K562 (cell line): ENCODE data around the gene ZC4H2. TPM values are rescaled to one million over a fixed set of nuclear protein-coding genes. Genes with fewer than 3 reads are reported as not detected.
A peak's percentile ranks its signal among the peaks of the same experiment; 100 is the strongest.

ENCODE experiments used
- ATAC-seq: fragments of 200-7000 bp; cut with Tn5 transposase; 3 replicates; pipeline ENCODE4 v1.9.1; 2020; ENCODE audit warnings: moderate library complexity
- Bru-seq: library from RNA; stranded (reverse); fragments of 400-500 nt; gene quantifications from one replicate; lab custom pipeline; 2021; lab: Mats Ljungman, UMichigan
- BruChase-seq, 2 experiments: library from RNA; stranded (reverse); fragments of 400-500 nt; gene quantifications; one replicate each; lab custom pipeline; 2021; lab: Mats Ljungman, UMichigan
- BruUV-seq: library from RNA; stranded (reverse); fragments of 400-500 nt; replicated peaks from 2 replicates; lab custom pipeline; 2021; lab: Mats Ljungman, UMichigan
- CTCF ChIA-PET: fragments of 300-600 bp; formaldehyde crosslinking; extraction: SDS; loops from one replicate; lab custom pipeline; 2021; ENCODE audit warnings: low intra/inter-chr PET ratio; lab: Yijun Ruan, JAX
- POLR2A ChIA-PET: fragments of 300-600, 350-650 bp; sonication (Branson Sonifier 250); formaldehyde crosslinking; extraction: SDS; loops from one replicate; lab custom pipeline; 2021; ENCODE audit warnings: antibody characterized with exemption, inconsistent platforms; lab: Yijun Ruan, JAX
- DNase-seq, 4 experiments: peaks; one replicate each; pipeline versions ENCODE4 v3.0.0 to v3.0.0-alpha.2; 2011 to 2018; ENCODE audit warnings: low spot score in 3 of 4, mixed read lengths in 3 of 4; ENCODE audit errors: extremely low read depth in 1 of 4
- FAIRE-seq: peaks from 2 replicates; lab custom pipeline; 2011; peaks lifted over from hg19 to GRCh38; lab: Jason Lieb, UNC
- H2AFZ ChIP-seq: 2 replicates; pipeline ENCODE4 v1.6.0; 2011; ENCODE audit warnings: low read depth, low read length, control low read depth, inconsistent platforms
- H3K27ac ChIP-seq: fragments of 200-600 bp; 3 replicates; pipeline ENCODE4 v1.8.0; 2011; ENCODE audit warnings: low read depth, mild to moderate bottlenecking, control low read depth, inconsistent platforms, low read length, moderate library complexity, mixed read lengths; ENCODE audit errors: extremely low read depth
- H3K27me3 ChIP-seq, 2 experiments: fragments of 300-600 bp in 1 of 2; 2 replicates in 1 of 2; 3 replicates in 1 of 2; pipeline versions ENCODE4 v1.6.0 to v1.8.0; 2011; ENCODE audit warnings: inconsistent platforms in 2 of 2, low read length in 2 of 2, mild to moderate bottlenecking in 1 of 2, mixed read lengths in 1 of 2, moderate library complexity in 1 of 2; ENCODE audit not compliant: control insufficient read depth in 2 of 2, insufficient read depth in 2 of 2
- H3K36me3 ChIP-seq: fragments of 300-600 bp; 3 replicates; pipeline ENCODE4 v1.8.0; 2011; ENCODE audit warnings: mild to moderate bottlenecking, low read length, inconsistent platforms; ENCODE audit not compliant: control insufficient read depth, insufficient read depth
- H3K4me1 ChIP-seq, 2 experiments: fragments of 200-600 bp in 1 of 2; replicated peaks in 1 of 2; 2 replicates in 1 of 2; 3 replicates in 1 of 2; pipeline versions ENCODE4 v1.5.1 to v1.8.0; 2011; ENCODE audit warnings: inconsistent platforms in 2 of 2, low read length in 2 of 2, mild to moderate bottlenecking in 1 of 2, mixed read lengths in 1 of 2, moderate library complexity in 1 of 2; ENCODE audit not compliant: control insufficient read depth in 2 of 2, insufficient read depth in 2 of 2
- H3K4me2 ChIP-seq: 2 replicates; pipeline ENCODE4 v1.6.1; 2011; ENCODE audit warnings: low read length, control low read depth, inconsistent platforms, mixed read lengths; ENCODE audit not compliant: insufficient read depth
- H3K4me3 ChIP-seq: fragments of 200-600 bp; sonication (generic), shearing (Covaris generic); 2 replicates; pipeline ENCODE4 v1.5.1; 2016; ENCODE audit warnings: control low read depth, inconsistent platforms
- H3K79me2 ChIP-seq: fragments of 200-600 bp; 3 replicates; pipeline ENCODE4 v1.8.0; 2011; ENCODE audit warnings: low read length, inconsistent platforms; ENCODE audit not compliant: control insufficient read depth, insufficient read depth
- H3K9ac ChIP-seq, 2 experiments: 2 replicates each; pipeline versions ENCODE4 v1.6.0 to v1.6.1; 2011; ENCODE audit warnings: low read depth in 2 of 2, low read length in 2 of 2, control low read depth in 1 of 2, inconsistent platforms in 1 of 2, mild to moderate bottlenecking in 1 of 2, mixed read lengths in 1 of 2; ENCODE audit not compliant: insufficient read depth in 1 of 2
- H3K9me1 ChIP-seq: one replicate; pipeline ENCODE4 v1.6.0; 2011; ENCODE audit warnings: inconsistent platforms, mild to moderate bottlenecking, low read length, moderate library complexity; ENCODE audit not compliant: control insufficient read depth, insufficient read depth
- H3K9me3 ChIP-seq: replicated peaks from 2 replicates; pipeline ENCODE4 v1.5.1; 2011; ENCODE audit warnings: low read depth, low read length, inconsistent platforms; ENCODE audit not compliant: control insufficient read depth, insufficient read depth
- H4K20me1 ChIP-seq: replicated peaks from 2 replicates; pipeline ENCODE4 v1.6.1; 2011; ENCODE audit warnings: low read length, inconsistent platforms, mixed read lengths; ENCODE audit not compliant: control insufficient read depth, insufficient read depth
- AFF1 ChIP-seq, 2 experiments: fragments of 450-650 bp; IDR thresholded peaks; 2 replicates each; pipeline ENCODE4 v1.6.1; 2018; ENCODE audit warnings: mild to moderate bottlenecking in 2 of 2, low read depth in 1 of 2; ENCODE audit not compliant: partially characterized antibody in 2 of 2
- AFF4 ChIP-seq: sonication (generic); formaldehyde crosslinking; IDR thresholded peaks from 2 replicates; pipeline ENCODE4 v1.8.0; 2023; ENCODE audit warnings: mild to moderate bottlenecking, missing genetic modification reagents
- CSDE1 ChIP-seq, 2 experiments: fragments of 450-650 bp; IDR thresholded peaks; 2 replicates each; pipeline ENCODE4 v1.6.1; 2016; ENCODE audit warnings: mild to moderate bottlenecking in 1 of 2
- ELF1 ChIP-seq: fragments of 200-800 bp; sonication (Bioruptor generic); IDR thresholded peaks from 2 replicates; pipeline ENCODE4 v1.6.1; 2016; ENCODE audit warnings: missing genetic modification characterization, missing compliant biosample characterization
- FOXP1 ChIP-seq: sonication (generic); formaldehyde crosslinking; IDR thresholded peaks from 2 replicates; pipeline ENCODE4 v1.8.0; 2022; ENCODE audit warnings: mild to moderate bottlenecking, missing genetic modification reagents
- HCFC1 ChIP-seq: IDR thresholded peaks from 2 replicates; pipeline ENCODE4 v1.6.1; 2012; ENCODE audit warnings: low read depth, low read length, improper control_type of control experiment
- HMG20B ChIP-seq: fragments of 250-450 bp; sonication (Bioruptor Pico); IDR thresholded peaks from 2 replicates; pipeline ENCODE4 v1.5.0; 2021; ENCODE audit warnings: mild to moderate bottlenecking
- MIER1 ChIP-seq: fragments of 450-650 bp; IDR thresholded peaks from 2 replicates; pipeline ENCODE4 v1.6.1; 2016; ENCODE audit warnings: antibody characterized with exemption, mild to moderate bottlenecking, low read depth
- ZNF707 ChIP-seq: fragments of 250-450 bp; sonication (Bioruptor Pico); conservative IDR thresholded peaks from 2 replicates; pipeline ENCODE4 v1.8.0; 2022; ENCODE audit warnings: inconsistent platforms, mild to moderate bottlenecking, moderate library complexity
- WGBS: fragments of 100-300 bp; shearing (Covaris generic); methylation state at CpG from one replicate; pipeline ENCODE4 v1.1.6; 2016; ENCODE audit warnings: low coverage, mixed read lengths; ENCODE audit not compliant: insufficient coverage; ENCODE audit errors: missing lambda C conversion rate; 5-methylcytosine and 5-hydroxymethylcytosine counted together
- in situ Hi-C: fragments of 300-500 bp; cut with MboI; formaldehyde crosslinking; loops from 4 replicates; pipeline ENCODE4 v1.15.0; 2018; ENCODE audit warnings: inconsistent platforms, mixed read lengths
- intact Hi-C: fragments of 100-400 bp; cut with micrococcal nuclease; formaldehyde crosslinking; loops from 2 replicates; pipeline ENCODE4 v1.14.2; 2022
- long read RNA-seq, 3 experiments: library from polyadenylated mRNA in 2 of 3; library from RNA in 1 of 3; unstranded in 2 of 3; stranded (forward) in 1 of 3; transcript quantifications; one replicate each; pipeline ENCODE4 v2.0.0, GENCODE V29; 2019 to 2022
- polyA minus RNA-seq, 3 experiments: library from RNA; depleted of rRNA, polyadenylated mRNA; stranded (reverse); fragments of >200 nt; gene quantifications; 2 replicates each; pipeline ENCODE4 v1.2.3, GENCODE V29; 2011
- polyA plus RNA-seq, 8 experiments: library from polyadenylated mRNA; depleted of rRNA in 4 of 8; stranded (reverse) in 5 of 8; unstranded in 3 of 8; fragments of >200 nt; fragmentation: Nextera tagmentation in 2 of 8; fragmentation: Illumina TruSeq in 1 of 8; extraction: Ambion mirVana in 2 of 8; extraction: Trizol in 1 of 8; gene quantifications; 2 replicates each; pipeline versions ENCODE4 v1.2.1 to v1.2.3, GENCODE V29; 2011 to 2014; ENCODE audit warnings: inconsistent platforms in 1 of 8, missing spikeins in 1 of 8
- total RNA-seq, 7 experiments: library from RNA; depleted of rRNA in 6 of 7; stranded (reverse); fragments of >200 nt in 6 of 7; fragmentation: Illumina TruSeq in 2 of 7; extraction: Trizol in 2 of 7; gene quantifications; 2 replicates each; pipeline versions ENCODE4 v1.2.1 to v1.2.3, GENCODE V29; 2011 to 2021; ENCODE audit warnings: low replicate concordance in 1 of 7

Gene ZC4H2
- 2.2 and 2.5 TPM in 2 replicates for total RNA-seq (2011; cell fraction: chromatin; rRNA removed; ENCODE audit: low replicate concordance)
- total RNA-seq (2011; cell fraction: nucleolus; rRNA removed) = 0.53 and 1.2 TPM in 2 replicates
- 2.4 and 2.6 TPM in 2 replicates for total RNA-seq (2011; cell fraction: nucleoplasm; rRNA removed)
- total RNA-seq (2014; rRNA removed) = 1.8 and 3.2 TPM in 2 replicates
- 1.8 and 3.4 TPM in 2 replicates for total RNA-seq (2014; rRNA removed; fragmentation: Illumina TruSeq; extraction: Trizol)
- total RNA-seq (2015; rRNA removed; fragmentation: Illumina TruSeq; extraction: Trizol) = 1.7 and 1.8 TPM in 2 replicates
- total RNA-seq (2021) = 1.8 and 1.9 TPM in 2 replicates
- polyA plus RNA-seq (2011; rRNA removed) = 0.45 and 7.0 TPM in 2 replicates
- polyA plus RNA-seq (2011; cell fraction: cytosol; rRNA removed) = 0.46 and 3.9 TPM in 2 replicates
- 0.56 and 2.7 TPM in 2 replicates for polyA plus RNA-seq (2011; cell fraction: nucleus; rRNA removed)
- polyA plus RNA-seq (2012) = 2.0 and 2.9 TPM in 2 replicates
- polyA plus RNA-seq (2014; fragmentation: Illumina TruSeq; extraction: Trizol) = 2.7 and 3.4 TPM in 2 replicates
- 1 to 10 TPM; 1.1 to 2.4 TPM for polyA plus RNA-seq (2014; fragmentation: Nextera tagmentation; extraction: Ambion mirVana)
- polyA plus RNA-seq (2014; rRNA removed) = 1.7 and 4.2 TPM in 2 replicates
- polyA minus RNA-seq (2011; rRNA and poly(A)+ RNA removed) = 0.54 and 5.7 TPM in 2 replicates
- polyA minus RNA-seq (2011; cell fraction: cytosol; rRNA and poly(A)+ RNA removed) = 1.2 TPM in 1 of 2 replicates, not detected in the other
- 0.33 and 0.81 TPM in 2 replicates for polyA minus RNA-seq (2011; cell fraction: nucleus; rRNA and poly(A)+ RNA removed)
- Bru-seq, nascent RNA = percentile 41 among the genes with signal in this experiment
- percentile 46 among the genes with signal in this experiment for BruChase-seq, experiment 1, labeled RNA remaining after a 2-hour chase
- percentile 46 among the genes with signal in this experiment for BruChase-seq, experiment 2, labeled RNA remaining after a 6-hour chase
- long read RNA-seq, experiment 1, partial matches to known transcripts = 2 of 4 reads
- long read RNA-seq, experiment 1, other reads (novel, unspliced or antisense) = 1 of 4 reads
- long read RNA-seq, experiment 2, partial matches to known transcripts = 1 of 6 reads
- long read RNA-seq, experiment 2, other reads (novel, unspliced or antisense) = 0 of 6 reads
- long read RNA-seq, experiment 3, partial matches to known transcripts = 0 of 4 reads
- long read RNA-seq, experiment 3, other reads (novel, unspliced or antisense) = 2 of 4 reads

- Histone ChIP-seq H3K27ac (no peak within 1 kb of the TSS), H3K4me2 (peak within 1 kb of the TSS; percentile 33; the same call in 1 of the 2 replicates), H3K9me3 (no peaks in the 10 kb centered on the region), H3K27me3 (no peaks in the 10 kb centered on the region), H2AFZ (no peak within 1 kb of the TSS), H3K36me3 (no peaks in the 10 kb centered on the region), H3K4me1 (peaks cover 0 to 3% of the 10 kb centered on the region in 2 experiments; a peak in 1 of 5 replicates), H3K79me2 (no peaks in the 10 kb centered on the region), H3K9me1 (no peaks in the 10 kb centered on the region), H3K4me3 (no peak within 1 kb of the TSS), H4K20me1 (no peaks in the 10 kb centered on the region), H3K9ac (no peak within 1 kb of the TSS)
- 1% methylated on average over 13 of the region's 17 CpGs for WGBS
- no TSS peak for BruUV-seq
- ATAC-seq = peak; percentile 84
- in situ Hi-C loops = no loop called here
- intact Hi-C loops = no loop called here
- no peak for FAIRE-seq
- DNase-seq = peak; percentile 11 to 28 (median 24)
- POLR2A ChIA-PET = no interaction called here
- CTCF ChIA-PET = no interaction called here
- TF ChIP-seq AFF1 (IDR thresholded peaks at IDR 0.05; ENCODE audit: low read depth in 1 of 2, partially characterized antibody in 2 of 2) = peak in 1 of 2 experiments; percentile 91
- TF ChIP-seq HCFC1 = peak; percentile 72
- TF ChIP-seq HMG20B (CRISPR knock-in tag) = no peak
- TF ChIP-seq MIER1 = no peak
- TF ChIP-seq ZNF707 = no peak
- TF ChIP-seq CSDE1 (IDR thresholded peaks at IDR 0.05) = no peak
- TF ChIP-seq FOXP1 (CRISPR knock-in tag) = no peak
- no peak for TF ChIP-seq AFF4 (CRISPR knock-in tag)
- 0 out of 2 replicates have a peak, but pooled peaks have one; percentile 44 for TF ChIP-seq ELF1 (tag)
Measured at GRCh38 chrX:64975989-64976672, at the start of gene ZC4H2. Gene ZC4H2, minus strand, starts transcription at chrX:64976450. Its CDS starts 73 bp downstream, at chrX:64976377.
